Stimulated activated CD4-positive, alpha-beta T cell treated with anti-CD3 and anti-CD28 coated beads, Interleukin-12 subunit alpha, Interleukin-12 subunit beta, amount 100 ng/mL, for 24 hours (primary cell): Measurements from ENCODE around the gene NYNRIN.

Experiments used
- DNase-seq, 2 experiments: peaks; one replicate each; pipeline ENCODE4 v3.0.0-alpha.2; 2020; ENCODE audit warnings: low read depth in 2 of 2

NYNRIN gene

DNA sequence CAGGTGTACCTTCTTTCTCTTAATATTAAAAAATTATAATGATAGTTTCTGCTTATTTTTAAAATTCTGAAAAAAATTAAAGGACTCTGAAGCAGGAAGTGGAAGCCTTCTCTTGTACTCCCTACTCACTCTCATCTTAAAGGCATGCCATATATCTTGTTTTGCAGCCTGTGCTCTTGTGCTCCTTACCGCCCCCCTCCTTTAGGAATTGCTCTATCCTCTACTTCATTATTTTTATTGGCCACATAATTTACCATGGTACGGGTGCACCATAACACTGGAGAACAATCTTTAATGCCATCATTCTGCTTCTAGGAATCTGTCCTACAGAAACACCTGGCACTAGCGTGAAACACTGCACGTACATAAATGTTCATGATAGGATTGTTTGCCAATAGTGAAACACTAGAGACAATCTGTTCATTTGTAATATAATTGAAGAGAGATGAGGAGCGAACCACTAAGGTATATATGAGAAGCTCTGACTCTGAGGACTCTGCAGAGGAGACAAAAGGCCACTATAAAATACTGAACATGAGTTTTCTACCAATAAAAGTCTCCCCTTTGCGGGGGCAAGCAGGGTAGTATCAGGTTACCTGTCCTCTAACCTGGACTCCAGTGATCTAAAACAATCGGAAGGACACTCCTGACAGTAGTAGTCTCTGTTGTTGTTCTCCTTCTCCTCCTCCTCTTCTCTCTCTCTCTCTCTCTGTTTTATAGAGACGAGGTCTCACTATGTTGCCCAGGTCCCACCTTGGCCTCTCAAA lies 6.3 kb upstream of the NYNRIN start:
- DNase-seq: no peak

DNA sequence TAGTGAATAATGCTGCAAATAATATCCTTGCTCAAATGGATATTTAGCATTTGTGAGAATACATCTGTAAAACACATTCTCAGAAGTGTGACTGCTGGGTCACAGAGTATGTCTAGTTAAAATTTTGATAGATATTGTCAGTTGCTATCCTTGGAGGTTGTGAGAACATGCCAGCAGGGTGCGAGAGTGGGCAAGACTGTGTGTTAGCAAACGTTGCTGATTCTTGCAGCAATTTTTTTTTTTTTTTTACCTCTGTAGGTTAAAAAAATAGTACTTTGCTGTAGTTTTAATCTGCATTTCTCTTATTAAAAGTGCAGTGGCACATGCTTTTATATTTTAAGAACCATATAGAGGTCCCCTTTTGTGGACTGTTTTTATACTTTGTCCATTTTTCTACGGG lies 4.5 kb upstream of the NYNRIN start:
- no peak for DNase-seq

DNA sequence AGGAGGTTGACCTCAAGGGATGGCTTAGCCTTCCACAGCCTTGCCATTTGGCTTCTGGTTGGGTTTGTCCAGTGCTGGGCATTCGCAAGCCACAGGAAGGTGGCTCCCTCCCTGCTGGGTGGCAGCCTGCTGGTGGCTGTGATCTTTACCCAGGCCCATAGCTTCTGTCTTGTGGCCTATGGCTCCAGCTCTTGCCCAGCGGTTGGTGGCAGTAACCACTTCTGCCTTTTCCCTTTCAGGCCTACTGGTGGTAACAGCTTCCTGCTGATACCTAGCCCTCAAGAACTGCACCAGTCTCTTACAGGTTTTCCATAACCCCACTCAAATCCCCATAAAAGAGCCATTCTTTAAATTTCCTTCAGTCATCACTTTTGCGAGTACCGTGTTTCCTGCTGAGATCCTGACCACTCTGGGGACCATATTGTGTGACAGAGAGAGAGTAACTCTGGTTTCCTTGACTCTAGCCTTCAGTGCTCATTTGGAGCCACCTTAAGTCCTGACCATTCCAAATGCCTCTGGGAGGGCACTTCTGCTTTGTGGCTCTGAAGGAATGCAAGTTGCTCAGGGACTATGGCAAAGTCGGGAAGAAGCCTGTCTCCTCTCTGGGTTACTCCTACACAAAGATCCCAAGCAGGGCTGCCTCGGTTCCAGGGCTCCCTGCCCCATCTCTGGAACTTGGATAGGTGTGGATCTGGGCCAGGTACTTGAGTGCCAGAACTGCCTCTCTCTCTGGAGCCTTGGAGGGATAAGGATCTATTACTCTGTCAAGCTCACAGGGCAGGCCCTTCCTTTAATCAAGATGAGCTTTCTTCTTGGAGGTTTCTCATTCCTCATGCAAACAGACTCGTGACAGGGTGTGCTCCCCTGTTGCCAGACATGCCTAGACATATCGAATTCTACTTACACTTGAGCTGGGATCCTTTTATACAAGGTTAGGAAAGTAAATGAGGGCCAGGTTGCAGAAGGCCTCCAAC lies 2.9 kb upstream of the NYNRIN start:
- no peak for DNase-seq

DNA sequence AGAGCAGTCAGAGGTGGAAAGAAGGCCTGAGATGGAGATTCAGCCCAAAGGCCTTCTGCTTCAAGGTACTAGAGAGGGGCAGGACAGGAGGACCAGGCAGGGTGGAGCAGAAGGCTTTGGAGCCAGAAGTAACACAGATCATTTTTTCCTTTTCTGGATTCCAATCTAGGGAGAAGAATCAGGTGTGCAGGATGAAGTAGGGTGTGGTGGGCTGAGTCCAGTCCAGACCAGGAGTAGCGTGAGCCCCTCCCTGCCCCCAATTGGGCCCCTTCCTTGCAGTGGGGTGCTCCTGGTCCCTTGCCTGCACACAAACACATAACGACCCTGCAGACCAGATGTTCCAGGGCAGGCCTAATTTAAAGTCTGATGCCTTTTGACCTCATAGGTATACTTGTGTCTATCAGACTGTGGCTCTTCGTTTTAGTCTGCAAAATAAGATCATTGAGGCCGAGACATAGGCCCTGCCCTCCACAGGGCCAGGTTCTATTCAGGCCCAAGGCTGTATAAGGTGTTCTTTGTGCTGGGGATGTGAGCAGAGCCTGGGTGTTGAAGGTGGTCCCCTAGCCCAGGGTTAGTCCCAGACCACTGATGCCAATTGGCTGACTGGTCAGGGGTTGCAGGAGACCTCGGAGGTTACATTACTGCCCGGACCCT lies 1.0 kb upstream of the NYNRIN start:
- no peak for DNase-seq

DNA sequence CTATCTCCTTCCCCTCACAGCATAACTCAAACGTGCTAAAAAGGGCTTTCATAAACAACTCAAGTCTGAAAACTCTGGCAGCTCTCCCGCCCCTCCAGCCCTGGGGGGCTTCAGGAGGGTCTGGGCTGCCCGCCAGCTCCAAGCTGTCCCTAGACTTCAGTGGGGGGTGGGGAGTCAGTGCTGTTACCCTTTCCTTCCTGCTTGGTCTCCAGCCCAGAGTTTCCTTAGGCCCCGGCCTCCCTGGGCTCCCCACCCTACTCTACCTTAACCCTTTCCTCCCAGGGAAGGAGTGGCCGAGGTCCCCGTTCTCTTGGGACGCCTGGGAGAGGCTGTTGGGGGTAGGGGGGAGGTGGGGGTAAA lies 530 bp upstream of the NYNRIN start:
- no peak for DNase-seq

DNA sequence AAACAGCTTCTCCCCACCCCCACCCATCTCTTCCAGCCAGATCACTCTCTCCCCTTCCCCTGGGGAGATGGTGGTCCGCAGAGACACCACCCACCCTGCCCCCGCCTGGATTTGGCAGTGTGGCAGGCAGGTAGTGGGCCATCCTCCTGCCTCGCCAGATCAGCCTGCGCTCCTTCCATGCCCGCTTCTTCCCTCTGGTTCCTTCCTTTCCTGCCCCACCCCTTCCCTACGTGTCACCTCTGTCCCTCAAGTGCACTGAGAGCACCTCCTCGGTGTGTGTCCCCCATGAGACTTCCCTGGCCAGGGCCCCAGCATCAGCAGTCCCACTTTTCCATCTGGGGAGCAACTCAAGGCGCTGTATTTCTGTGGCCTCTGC lies 632 bp downstream of the NYNRIN start:
- DNase-seq: no peak

DNA sequence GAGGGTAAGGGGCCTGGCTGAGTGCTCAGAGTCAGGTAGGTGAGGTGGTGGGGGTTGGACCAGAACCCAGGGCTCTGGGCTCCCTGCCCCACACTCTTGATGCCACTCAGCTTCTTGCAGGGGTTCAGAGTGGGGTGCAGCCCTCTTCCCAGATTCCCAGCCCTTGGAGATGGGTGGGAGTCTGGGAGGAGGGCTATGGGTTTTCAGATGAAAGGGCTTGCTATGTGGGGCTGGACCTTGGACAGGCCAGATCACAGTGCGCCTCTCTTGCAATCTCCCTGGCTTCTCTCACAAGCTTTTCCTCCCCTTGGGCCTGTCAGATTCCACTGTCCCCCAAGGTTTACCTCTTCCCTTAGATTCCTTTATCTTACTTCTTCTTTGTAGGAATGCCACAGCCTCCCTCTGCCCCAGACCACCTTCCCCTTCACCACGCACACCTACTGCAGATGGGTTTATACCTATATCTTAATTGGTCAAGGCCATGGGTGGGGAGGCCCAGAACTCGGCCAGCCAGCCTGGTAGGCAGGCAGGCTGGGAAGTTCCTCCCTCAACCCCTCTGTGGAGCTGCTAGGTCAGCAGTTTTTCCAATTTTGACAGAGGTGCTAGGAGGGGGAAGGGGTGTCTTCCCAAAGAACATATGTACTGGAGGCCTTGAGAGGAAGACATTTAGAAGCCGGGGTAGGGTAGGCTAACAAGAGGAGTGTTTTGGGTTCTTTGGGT lies 1.4 kb downstream of the NYNRIN start:
- no peak for DNase-seq

DNA sequence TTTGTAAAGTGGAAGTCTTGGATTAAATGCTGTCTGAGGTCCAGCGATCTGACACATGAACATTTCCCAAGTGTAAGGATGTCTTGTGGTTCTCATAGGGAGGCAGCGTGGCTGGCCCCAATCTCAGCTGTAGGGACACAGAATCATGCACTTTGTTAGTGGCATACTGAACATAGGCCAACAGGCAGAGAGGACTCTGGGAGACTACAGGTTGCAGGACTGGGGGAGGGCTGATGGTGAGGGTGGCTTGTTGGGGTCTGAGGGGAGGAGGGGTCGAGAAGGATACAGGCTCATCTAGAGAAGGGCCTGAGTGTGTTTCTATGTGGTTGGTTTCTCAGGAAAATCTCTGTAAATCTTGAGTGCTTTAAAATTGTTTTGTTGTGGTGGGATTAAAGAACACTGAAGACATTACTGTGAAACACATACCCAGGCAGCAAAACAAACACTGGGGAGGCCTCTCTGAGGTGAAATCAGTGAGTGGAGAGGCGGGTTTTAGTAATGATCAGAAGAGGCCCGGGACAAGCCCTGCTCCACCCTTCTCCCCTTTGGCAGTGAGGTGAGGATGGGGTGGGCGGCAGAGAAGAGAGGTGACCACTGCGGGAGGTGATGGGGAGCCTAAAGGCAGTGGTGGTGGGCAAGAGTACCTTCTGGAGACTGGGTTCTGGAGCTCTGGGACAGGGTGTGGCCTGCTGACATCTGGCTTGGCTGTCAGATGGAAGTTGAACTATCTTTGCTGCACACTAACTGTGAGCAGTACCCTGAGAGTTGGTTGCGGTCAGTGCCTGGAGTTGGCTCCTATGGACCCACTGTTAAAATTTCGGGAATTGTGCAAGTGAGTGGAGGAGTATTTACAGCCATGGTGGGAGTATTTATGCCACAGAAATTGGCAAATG lies 3.3 kb downstream of the NYNRIN start:
- no peak for DNase-seq

DNA sequence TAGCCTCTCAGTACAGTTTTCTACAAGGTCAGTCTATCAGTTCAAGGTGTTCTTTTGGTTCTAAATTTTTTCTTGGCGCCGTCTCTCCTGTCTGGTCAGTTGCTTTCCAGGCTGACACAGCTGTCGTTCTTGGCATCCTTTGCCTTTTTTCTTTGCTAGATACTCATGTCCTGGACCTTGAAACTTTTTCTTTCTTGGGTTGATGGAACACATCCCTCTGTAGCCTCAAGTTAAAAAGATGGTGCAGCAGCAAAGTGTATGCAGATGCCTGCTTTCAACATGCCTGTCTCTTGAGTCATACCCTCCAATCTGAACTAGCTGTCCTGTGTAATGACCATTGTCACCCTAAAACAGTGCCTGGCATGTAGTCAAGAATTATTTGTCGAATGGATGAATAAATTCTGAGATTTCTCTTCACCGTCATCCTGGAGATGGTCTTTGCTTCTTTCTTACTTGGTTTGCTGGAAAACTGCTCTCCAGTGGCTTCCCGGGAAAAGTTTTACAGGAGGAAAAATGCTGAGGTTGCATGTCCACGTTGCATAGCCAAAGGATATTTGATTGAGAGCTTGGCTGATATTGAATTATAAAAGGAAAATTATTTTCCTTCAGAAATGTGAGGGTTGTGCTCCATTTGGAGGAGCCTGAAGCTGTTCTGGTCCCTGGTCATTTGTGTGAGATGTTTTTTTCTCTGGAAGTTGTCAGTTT lies 4.6 kb downstream of the NYNRIN start:
- DNase-seq: no peak

DNA sequence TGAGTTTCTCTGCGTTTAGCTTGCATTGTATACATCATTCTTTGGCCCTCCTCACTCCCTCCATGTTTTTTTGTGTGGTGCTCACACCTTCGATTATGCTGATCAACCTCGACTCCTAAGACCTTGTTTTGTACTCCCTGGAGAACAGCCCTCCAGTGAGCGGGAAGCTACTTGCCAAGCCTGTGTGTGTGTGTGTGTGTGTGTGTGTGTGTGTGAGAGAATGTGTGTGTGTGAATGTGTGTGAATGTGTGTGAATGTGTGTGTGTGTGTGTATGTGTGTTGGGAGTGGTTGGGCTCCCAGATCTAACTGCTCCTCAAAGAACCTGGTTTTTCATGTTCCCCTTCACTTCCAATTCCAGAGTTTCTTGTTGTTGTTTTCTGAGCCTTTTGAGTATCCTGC lies 6.0 kb downstream of the NYNRIN start:
- DNase-seq: no peak

DNA sequence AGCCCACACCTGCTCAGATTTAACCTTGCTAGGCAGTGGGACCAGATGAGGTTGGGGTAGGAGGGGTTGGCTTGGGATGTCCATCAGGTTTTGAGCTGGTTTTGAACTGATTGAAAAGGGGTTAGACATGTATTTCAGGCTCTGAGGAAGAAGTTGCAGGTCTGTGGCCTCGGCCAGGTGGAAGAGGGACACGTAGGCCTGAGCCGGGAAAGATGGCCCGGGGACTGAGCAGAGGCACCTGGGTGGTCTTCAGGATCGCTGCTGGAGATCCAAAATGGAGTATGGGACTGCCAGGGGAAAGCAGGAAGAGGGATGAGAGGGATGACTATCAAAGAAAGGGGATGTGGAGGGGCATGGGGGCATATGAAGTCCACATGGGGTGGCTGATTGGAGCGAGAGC lies 7.6 kb downstream of the NYNRIN start:
- no peak for DNase-seq

DNA sequence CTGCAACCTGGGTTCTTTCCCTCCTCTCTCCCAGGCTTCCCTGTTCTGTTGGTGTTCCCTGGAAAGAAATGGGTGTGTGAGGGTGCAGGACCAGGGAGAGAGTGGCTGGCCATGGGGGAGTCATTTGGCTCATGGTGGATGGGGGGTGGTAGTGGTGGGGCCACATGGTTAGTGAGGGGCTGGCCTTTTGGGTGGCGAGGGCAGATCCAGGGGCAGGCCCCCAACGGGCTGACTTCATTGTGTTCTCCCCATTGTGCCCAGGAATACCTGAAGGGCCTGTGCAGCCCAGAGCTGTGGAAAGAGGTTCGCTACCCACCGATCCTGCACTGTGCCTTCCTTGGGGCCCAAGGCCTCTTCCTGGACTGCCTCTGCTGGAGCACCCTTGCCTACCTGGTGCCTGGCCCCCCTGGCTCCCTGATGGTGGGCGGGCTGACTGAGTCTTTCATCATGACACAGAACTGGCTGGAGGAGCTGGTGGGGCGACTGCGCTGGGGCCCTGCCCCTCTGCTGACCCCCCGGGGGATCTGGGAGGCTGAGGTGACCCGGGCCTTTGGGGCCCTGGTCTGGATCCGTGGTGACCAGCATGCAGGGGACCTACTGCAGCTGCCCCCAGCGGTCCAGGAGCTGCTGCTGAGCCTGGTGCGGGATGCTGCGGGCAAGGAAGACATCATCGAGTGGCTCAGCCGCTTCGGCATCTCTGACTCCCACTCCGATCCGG lies 9.0 kb downstream of the NYNRIN start:
- DNase-seq: no peak

DNA sequence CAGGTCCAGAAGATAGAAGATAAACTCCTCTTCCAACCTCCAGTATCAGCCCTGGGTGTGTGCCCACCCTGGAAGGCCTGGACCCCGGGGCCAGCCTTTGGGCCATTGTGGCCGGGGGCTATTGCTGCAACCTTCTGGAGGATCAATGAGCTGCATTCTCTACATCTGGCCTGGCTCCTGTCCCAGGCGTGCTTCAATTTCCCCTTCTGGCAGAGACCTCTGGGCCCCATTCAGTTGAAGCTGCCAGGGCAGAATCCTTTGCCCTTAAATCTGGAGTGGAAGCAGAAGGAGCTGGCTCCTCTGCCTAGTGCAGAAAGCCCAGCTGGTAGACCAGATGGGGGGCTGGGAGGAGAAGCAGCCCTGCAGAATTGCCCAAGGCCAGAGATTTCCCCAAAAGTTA lies 10.0 kb downstream of the NYNRIN start:
- no peak for DNase-seq

DNA sequence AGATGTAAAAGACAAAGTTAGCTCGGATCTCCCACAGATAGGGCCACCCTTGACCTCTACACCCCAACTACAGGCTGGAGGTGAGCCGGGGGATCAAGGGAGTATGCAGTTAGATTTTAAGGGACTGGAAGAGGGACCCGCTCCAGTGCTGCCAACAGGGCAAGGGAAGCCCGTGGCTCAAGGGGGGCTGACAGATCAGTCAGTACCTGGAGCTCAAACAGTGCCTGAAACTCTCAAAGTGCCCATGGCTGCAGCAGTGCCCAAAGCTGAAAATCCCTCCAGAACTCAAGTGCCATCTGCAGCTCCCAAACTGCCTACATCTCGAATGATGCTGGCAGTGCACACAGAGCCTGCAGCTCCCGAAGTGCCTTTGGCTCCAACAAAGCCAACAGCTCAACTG lies 10.4 kb downstream of the NYNRIN start:
- DNase-seq: no peak

DNA sequence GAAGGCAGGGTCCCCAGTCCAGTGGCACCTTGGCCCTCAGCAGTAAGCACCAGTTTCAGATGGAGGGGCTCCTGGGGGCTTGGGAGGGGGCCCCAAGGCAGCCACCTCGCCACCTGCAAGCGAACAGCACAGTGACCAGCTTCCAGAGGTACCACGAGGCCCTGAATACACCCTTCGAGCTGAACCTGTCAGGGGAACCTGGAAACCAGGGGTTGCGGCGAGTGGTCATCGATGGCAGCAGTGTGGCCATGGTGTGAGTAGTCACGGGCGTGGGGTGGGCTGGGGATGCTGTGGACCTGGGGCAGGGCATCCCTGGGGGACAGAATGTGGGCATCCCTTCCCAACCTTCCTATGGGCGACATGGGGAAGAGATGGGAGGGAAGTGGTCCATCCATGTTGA lies 11.2 kb downstream of the NYNRIN start:
- no peak for DNase-seq

DNA sequence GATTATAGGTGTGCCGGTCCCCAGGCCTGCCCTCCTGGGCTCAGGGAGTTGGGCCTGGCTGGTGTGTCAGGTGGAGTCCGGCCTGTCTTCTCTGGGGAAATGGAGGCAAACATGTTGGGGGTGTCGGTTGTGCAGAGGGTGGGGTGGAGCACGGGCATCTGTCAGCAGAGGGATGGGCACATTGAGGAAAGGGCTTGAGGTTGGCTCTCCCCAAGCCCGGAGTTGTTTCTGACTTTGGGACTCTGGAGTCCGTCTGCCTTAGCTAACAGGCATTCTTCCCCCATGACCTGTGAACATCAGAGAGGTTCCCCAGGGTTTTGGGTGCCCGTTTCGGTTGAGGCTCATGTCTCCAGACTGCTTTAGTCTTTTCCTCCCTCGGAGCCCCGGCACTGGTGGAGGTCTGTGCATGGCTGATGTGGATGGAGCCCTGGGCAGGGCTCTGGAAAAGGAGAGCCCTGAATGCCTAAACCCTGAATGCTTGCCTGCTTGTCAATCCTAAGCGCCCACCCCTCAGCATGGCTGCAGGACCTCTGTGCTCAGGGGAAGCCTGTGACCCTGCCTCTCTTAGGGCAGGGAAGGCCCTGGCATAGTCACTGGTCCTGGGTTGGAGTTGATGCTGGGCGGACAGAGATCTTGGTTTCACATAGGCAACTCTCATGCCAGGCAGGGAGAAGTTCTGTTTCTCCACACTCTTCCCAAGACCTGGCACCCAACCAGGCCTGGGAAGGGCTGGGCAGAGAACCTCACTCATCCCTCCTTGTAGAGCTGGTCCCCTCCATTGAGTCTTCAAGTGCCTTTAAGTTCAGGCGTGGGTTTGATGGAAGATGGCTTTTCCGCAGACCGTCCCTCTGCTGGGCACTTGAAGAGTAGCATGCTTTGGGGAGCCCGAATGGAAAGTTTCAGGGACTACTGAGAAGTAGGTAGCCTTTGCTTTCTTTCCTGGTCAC lies 12.9 kb downstream of the NYNRIN start:
- DNase-seq: no peak

DNA sequence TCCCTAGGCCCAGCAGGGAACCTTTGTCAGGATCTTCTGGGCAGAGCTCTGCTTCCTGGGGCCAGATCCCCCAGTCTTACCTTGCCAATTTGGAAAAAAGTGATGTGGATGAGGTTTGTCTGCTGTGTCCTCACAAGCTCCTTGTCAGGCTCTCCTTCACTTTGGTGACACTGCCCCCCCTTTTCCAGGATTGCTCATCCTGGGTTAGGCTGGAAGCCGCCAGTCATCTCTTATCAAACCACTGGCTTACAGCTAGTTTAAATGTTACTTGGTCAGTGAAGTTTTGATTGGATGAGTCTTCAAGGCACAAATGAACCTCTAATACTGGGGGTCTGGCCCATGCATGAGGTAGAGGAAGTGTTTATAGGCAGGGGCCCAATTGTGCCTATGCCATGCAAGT lies 15.3 kb downstream of the NYNRIN start:
- no peak for DNase-seq

DNA sequence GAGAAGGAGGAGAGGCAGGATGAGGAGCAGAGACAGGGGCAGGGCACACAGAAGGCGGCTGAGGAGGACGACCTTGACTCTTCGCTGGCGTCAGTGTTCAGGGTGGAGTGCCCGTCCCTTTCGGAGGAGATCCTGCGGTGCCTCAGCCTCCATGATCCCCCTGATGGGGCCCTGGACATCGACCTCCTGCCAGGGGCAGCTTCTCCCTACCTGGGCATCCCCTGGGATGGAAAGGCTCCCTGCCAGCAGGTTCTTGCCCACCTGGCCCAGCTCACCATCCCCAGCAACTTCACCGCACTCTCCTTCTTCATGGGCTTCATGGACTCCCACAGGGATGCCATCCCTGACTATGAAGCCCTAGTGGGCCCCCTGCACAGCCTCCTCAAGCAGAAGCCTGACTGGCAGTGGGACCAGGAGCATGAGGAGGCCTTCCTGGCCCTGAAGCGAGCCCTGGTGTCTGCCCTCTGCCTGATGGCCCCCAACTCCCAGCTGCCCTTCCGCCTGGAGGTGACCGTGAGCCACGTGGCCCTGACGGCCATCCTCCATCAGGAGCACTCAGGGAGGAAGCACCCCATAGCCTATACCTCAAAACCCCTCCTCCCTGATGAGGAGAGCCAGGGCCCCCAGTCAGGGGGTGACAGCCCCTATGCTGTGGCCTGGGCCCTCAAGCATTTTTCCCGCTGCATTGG lies 16.1 kb downstream of the NYNRIN start:
- DNase-seq: no peak
